ENCODE data around the gene P3H1. TPM values are rescaled to one million over a fixed set of nuclear protein-coding genes. Genes with fewer than 3 reads are reported as not detected.
"Not testable (repeated sequence)": the region's sequence is repeated elsewhere in the genome, so short reads cannot be mapped to it uniquely, and the experiment has no call there.

P3H1 gene
- total RNA-seq, 2 experiments from 2014 or later: 26.4 to 28.6 TPM

GRCh38 chr1:42734201-42735035 lies 32.4 kb downstream of the P3H1 start:
- Mint-ChIP-seq H3K9me3 (no peaks in the 10 kb centered on the region), H3K36me3 (ENCODE audit: low read depth) (no peaks in the 10 kb centered on the region), H3K27ac (no peak overlapping the region), H3K4me3 (no peak overlapping the region), H3K4me1 (ENCODE audit: low read depth) (peaks cover 11% of the 10 kb centered on the region), H3K27me3 (ENCODE audit: low read depth) (no peaks in the 10 kb centered on the region)
- CTCF ChIA-PET: interaction anchor here (0.6 kb wide), 1 partner anchor 11 kb away, joined by 3 read pairs; no protein-coding TSS in a partner anchor
- intact Hi-C loops (cut with micrococcal nuclease): no loop called here
- DNase-seq: no peak

GRCh38 chr1:42733415-42734200 lies 33.2 kb downstream of the P3H1 start:
- intact Hi-C loops (cut with micrococcal nuclease): no loop called here
- Mint-ChIP-seq H3K4me1 (ENCODE audit: low read depth) (peaks cover 11% of the 10 kb centered on the region), H3K36me3 (ENCODE audit: low read depth) (no peaks in the 10 kb centered on the region), H3K27me3 (ENCODE audit: low read depth) (no peaks in the 10 kb centered on the region), H3K27ac (no peak overlapping the region), H3K4me3 (no peak overlapping the region), H3K9me3 (no peaks in the 10 kb centered on the region)
- DNase-seq: no peak
- CTCF ChIA-PET: interaction anchor here (0.5 to 0.6 kb wide), 3 partner anchors 12 to 1783 kb away, joined by 3 read pairs; no protein-coding TSS in a partner anchor

GRCh38 chr1:42732126-42732680 lies 34.6 kb downstream of the P3H1 start:
- Mint-ChIP-seq H3K27ac (no peak overlapping the region), H3K4me3 (no peak overlapping the region), H3K36me3 (ENCODE audit: low read depth) (no peaks in the 10 kb centered on the region), H3K4me1 (ENCODE audit: low read depth) (peaks cover 9% of the 10 kb centered on the region), H3K27me3 (ENCODE audit: low read depth) (no peaks in the 10 kb centered on the region), H3K9me3 (no peaks in the 10 kb centered on the region)
- CTCF ChIA-PET: no interaction called here
- DNase-seq: no peak
- intact Hi-C loops (cut with micrococcal nuclease): no loop called here

- Mint-ChIP-seq H3K4me3 (no peak overlapping the region), H3K9me3 (no peaks in the 10 kb centered on the region), H3K36me3 (ENCODE audit: low read depth) (no peaks in the 10 kb centered on the region), H3K27ac (no peak overlapping the region), H3K4me1 (ENCODE audit: low read depth) (peaks cover 3% of the 10 kb centered on the region), H3K27me3 (ENCODE audit: low read depth) (no peaks in the 10 kb centered on the region)
- intact Hi-C loops (cut with micrococcal nuclease): loop anchor here (1.0 to 2.0 kb wide), 4 partner anchors 153 to 585 kb away; no protein-coding TSS in a partner anchor
- no peak for DNase-seq
- CTCF ChIA-PET: no interaction called here
Measured at GRCh38 chr1:42731585-42731984, 35.2 kb downstream of the P3H1 start.

- Mint-ChIP-seq H3K9me3 (no peaks in the 10 kb centered on the region), H3K36me3 (ENCODE audit: low read depth) (no peaks in the 10 kb centered on the region), H3K27me3 (ENCODE audit: low read depth) (no peaks in the 10 kb centered on the region), H3K4me3 (no peak overlapping the region), H3K4me1 (ENCODE audit: low read depth) (peaks cover 3% of the 10 kb centered on the region), H3K27ac (no peak overlapping the region)
- peak; percentile 87 for DNase-seq
- intact Hi-C loops (cut with micrococcal nuclease): loop anchor here (1.0 to 2.0 kb wide), 4 partner anchors 153 to 584 kb away; no protein-coding TSS in a partner anchor
- CTCF ChIA-PET: interaction anchor here (0.9 to 1.3 kb wide), 4 partner anchors 165 to 584 kb away, joined by 3 to 5 read pairs (median 3); no protein-coding TSS in a partner anchor
Measured at GRCh38 chr1:42730988-42731387, 35.8 kb downstream of the P3H1 start.

GRCh38 chr1:42730002-42730401 lies 36.8 kb downstream of the P3H1 start:
- H3K4me1 Mint-ChIP-seq (ENCODE audit: low read depth): peaks cover 3% of the 10 kb centered on the region
- no peak overlapping the region for H3K27ac Mint-ChIP-seq
- H3K36me3 Mint-ChIP-seq (ENCODE audit: low read depth): no peaks in the 10 kb centered on the region
- peak; percentile 23 for DNase-seq
- no peaks in the 10 kb centered on the region for H3K9me3 Mint-ChIP-seq
- CTCF ChIA-PET: interaction anchor here (0.7 to 1.3 kb wide), 5 partner anchors 152 to 583 kb away, joined by 3 to 5 read pairs (median 3); no protein-coding TSS in a partner anchor
- intact Hi-C loops (cut with micrococcal nuclease): loop anchor here (2.0 kb wide), 1 partner anchor 583 kb away; no protein-coding TSS in a partner anchor
- H3K4me3 Mint-ChIP-seq: no peak overlapping the region
- no peaks in the 10 kb centered on the region for H3K27me3 Mint-ChIP-seq (ENCODE audit: low read depth)

- H3K27ac Mint-ChIP-seq; intact Hi-C loops (cut with micrococcal nuclease); H3K9me3 Mint-ChIP-seq; DNase-seq; H3K27me3 Mint-ChIP-seq (ENCODE audit: low read depth); H3K4me3 Mint-ChIP-seq; H3K36me3 Mint-ChIP-seq (ENCODE audit: low read depth); H3K4me1 Mint-ChIP-seq (ENCODE audit: low read depth): not testable (repeated sequence)
- CTCF ChIA-PET: interaction anchor here (0.7 kb wide), 1 partner anchor 292 kb away, joined by 3 read pairs; no protein-coding TSS in a partner anchor
Measured at GRCh38 chr1:42725820-42726219, 41.0 kb downstream of the P3H1 start.

GRCh38 chr1:42723511-42723910 lies 43.3 kb downstream of the P3H1 start:
- no peak overlapping the region for H3K27ac Mint-ChIP-seq
- intact Hi-C loops (cut with micrococcal nuclease): no loop called here
- CTCF ChIA-PET: no interaction called here
- no peak for DNase-seq
- no peaks in the 10 kb centered on the region for H3K4me1 Mint-ChIP-seq (ENCODE audit: low read depth)
- H3K9me3 Mint-ChIP-seq: no peaks in the 10 kb centered on the region
- no peak overlapping the region for H3K4me3 Mint-ChIP-seq
- H3K27me3 Mint-ChIP-seq (ENCODE audit: low read depth): no peaks in the 10 kb centered on the region
- H3K36me3 Mint-ChIP-seq (ENCODE audit: low read depth): peaks cover 2% of the 10 kb centered on the region

- intact Hi-C loops (cut with micrococcal nuclease); H3K36me3 Mint-ChIP-seq (ENCODE audit: low read depth): not testable (repeated sequence)
Measured at GRCh38 chr1:42722403-42722802, 44.4 kb downstream of the P3H1 start.

GRCh38 chr1:42721926-42722325 lies 44.9 kb downstream of the P3H1 start:
- Mint-ChIP-seq H3K4me3 (no peak overlapping the region), H3K27me3 (ENCODE audit: low read depth) (no peaks in the 10 kb centered on the region), H3K27ac (no peak overlapping the region), H3K4me1 (ENCODE audit: low read depth) (no peaks in the 10 kb centered on the region), H3K9me3 (no peaks in the 10 kb centered on the region), H3K36me3 (ENCODE audit: low read depth) (peaks cover 8% of the 10 kb centered on the region)
- CTCF ChIA-PET: interaction anchor here (0.6 kb wide), 1 partner anchor 1738 kb away, joined by 3 read pairs; no protein-coding TSS in a partner anchor
- no peak for DNase-seq
- intact Hi-C loops (cut with micrococcal nuclease): no loop called here

More at GRCh38 chr1:42722403-42722802, 44.4 kb downstream of the P3H1 start:
- H3K4me3 Mint-ChIP-seq; H3K27ac Mint-ChIP-seq; H3K27me3 Mint-ChIP-seq (ENCODE audit: low read depth); CTCF ChIA-PET; H3K4me1 Mint-ChIP-seq (ENCODE audit: low read depth); H3K9me3 Mint-ChIP-seq; DNase-seq: not testable (repeated sequence)

GRCh38 chr1:42720868-42721267 lies 46.0 kb downstream of the P3H1 start:
- CTCF ChIA-PET: no interaction called here
- intact Hi-C loops (cut with micrococcal nuclease): no loop called here
- Mint-ChIP-seq H3K9me3 (no peaks in the 10 kb centered on the region), H3K4me3 (no peak overlapping the region), H3K27ac (no peak overlapping the region), H3K27me3 (ENCODE audit: low read depth) (no peaks in the 10 kb centered on the region), H3K36me3 (ENCODE audit: low read depth) (peaks cover 14% of the 10 kb centered on the region), H3K4me1 (ENCODE audit: low read depth) (no peaks in the 10 kb centered on the region)
- no peak for DNase-seq

GRCh38 chr1:42714441-42714840 lies 52.4 kb downstream of the P3H1 start:
- H3K9me3 Mint-ChIP-seq: peaks cover 18% of the 10 kb centered on the region
- H3K27ac Mint-ChIP-seq; CTCF ChIA-PET; H3K27me3 Mint-ChIP-seq (ENCODE audit: low read depth); H3K4me1 Mint-ChIP-seq (ENCODE audit: low read depth); intact Hi-C loops (cut with micrococcal nuclease); DNase-seq; H3K4me3 Mint-ChIP-seq: not testable (repeated sequence)
- peaks cover 62% of the 10 kb centered on the region for H3K36me3 Mint-ChIP-seq (ENCODE audit: low read depth)
